Peyer's patch (tissue), 4 donors: ENCODE results near the gene MKNK1. TPM values are rescaled to one million over a fixed set of nuclear protein-coding genes. Genes with fewer than 3 reads are reported as not detected.

Experiments
- DNase-seq, 3 donors: peaks; one replicate each; pipeline ENCODE4 v3.0.0-alpha.2; 2017 to 2019
- H3K27ac ChIP-seq, 4 donors: fragments of 200-600 bp; sonication (generic); one replicate each; pipeline ENCODE4 v1.5.1; 2016 to 2019
- H3K27me3 ChIP-seq, 2 donors: fragments of 200-600 bp; sonication (generic); one replicate each; pipeline ENCODE4 v1.5.1; 2019
- H3K36me3 ChIP-seq, 3 donors: fragments of 200-600 bp; sonication (generic); one replicate each; pipeline ENCODE4 v1.5.1; 2016 to 2019
- H3K4me1 ChIP-seq, 4 donors: fragments of 200-600 bp; sonication (generic); one replicate each; pipeline ENCODE4 v1.5.1; 2016 to 2019
- H3K4me3 ChIP-seq, 4 donors: fragments of 200-600 bp; sonication (generic); 1 replicate in 3 of 4; 2 replicates in 1 of 4; pipeline ENCODE4 v1.5.1; 2016 to 2019; ENCODE audit warnings: mild to moderate bottlenecking in 1 of 4
- H3K9me3 ChIP-seq, 4 donors: fragments of 200-600 bp; sonication (generic); one replicate each; pipeline ENCODE4 v1.5.1; 2016 to 2019; ENCODE audit warnings: mild to moderate bottlenecking in 1 of 4
- CTCF ChIP-seq, 6 experiments: fragments of 450-650 bp in 4 of 6; fragments of 200-600 bp in 2 of 6; sonication (generic) in 1 of 6; IDR thresholded peaks; one replicate each; pipeline ENCODE4 v1.5.1; 2017 to 2019; ENCODE audit warnings: antibody characterized with exemption in 6 of 6, mild to moderate bottlenecking in 3 of 6, moderate library complexity in 1 of 6
- POLR2A ChIP-seq, 2 donors: fragments of 450-650 bp; IDR thresholded peaks; one replicate each; pipeline ENCODE4 v1.5.1; 2017; ENCODE audit warnings: antibody characterized with exemption in 2 of 2, mild to moderate bottlenecking in 2 of 2, moderate library complexity in 2 of 2
- total RNA-seq, 4 donors: library from RNA; depleted of rRNA; stranded (reverse); fragments of >200 nt; gene quantifications; one replicate each; pipeline ENCODE4 v1.1.0, GENCODE V29; 2016

The MKNK1 gene
- total RNA-seq, 4 donors from 2014 or later: 51.3 to 134 (median 94.2) TPM

GRCh38 chr1:46515576-46515975 lies 88.5 kb downstream of the MKNK1 start:
- H3K27ac ChIP-seq: no peak overlapping the region
- TF ChIP-seq POLR2A (IDR thresholded peaks at IDR 0.05): no peak
- TF ChIP-seq CTCF (IDR thresholded peaks at IDR 0.05): no peak
- H3K4me3 ChIP-seq: no peak overlapping the region
- H3K36me3 ChIP-seq: no peaks in the 10 kb centered on the region
- H3K4me1 ChIP-seq: peaks cover 0 to 9% (median 0%) of the 10 kb centered on the region in 4 donors
- H3K9me3 ChIP-seq: no peaks in the 10 kb centered on the region
- peak in 1 of 3 donors; percentile 39 for DNase-seq
- no peaks in the 10 kb centered on the region for H3K27me3 ChIP-seq

- TF ChIP-seq POLR2A (IDR thresholded peaks at IDR 0.05) (no peak), CTCF (IDR thresholded peaks at IDR 0.05) (no peak)
- Histone ChIP-seq H3K27ac (no peak overlapping the region), H3K36me3 (no peaks in the 10 kb centered on the region), H3K9me3 (no peaks in the 10 kb centered on the region), H3K4me1 (peaks cover 0 to 8% (median 0%) of the 10 kb centered on the region in 4 donors), H3K4me3 (no peak overlapping the region), H3K27me3 (no peaks in the 10 kb centered on the region)
- peak in 1 of 3 donors; percentile 39 for DNase-seq
Observed at GRCh38 chr1:46513536-46513935, 90.5 kb downstream of the MKNK1 start.

- Histone ChIP-seq H3K4me3 (no peak overlapping the region), H3K36me3 (no peaks in the 10 kb centered on the region), H3K27ac (no peak overlapping the region), H3K4me1 (peaks cover 0 to under 1% (median 0%) of the 10 kb centered on the region in 4 donors), H3K27me3 (no peaks in the 10 kb centered on the region), H3K9me3 (no peaks in the 10 kb centered on the region)
- TF ChIP-seq CTCF (IDR thresholded peaks at IDR 0.05) (no peak), POLR2A (IDR thresholded peaks at IDR 0.05) (no peak)
- DNase-seq: no peak
Observed at GRCh38 chr1:46512792-46513190, 91.3 kb downstream of the MKNK1 start.

GRCh38 chr1:46512135-46512791 lies 91.8 kb downstream of the MKNK1 start:
- no peak for TF ChIP-seq POLR2A (IDR thresholded peaks at IDR 0.05)
- no peak for TF ChIP-seq CTCF (IDR thresholded peaks at IDR 0.05)
- H3K9me3 ChIP-seq: no peaks in the 10 kb centered on the region
- no peaks in the 10 kb centered on the region for H3K27me3 ChIP-seq
- DNase-seq: peak in 1 of 3 donors; percentile 12
- H3K36me3 ChIP-seq: no peaks in the 10 kb centered on the region
- no peak overlapping the region for H3K4me3 ChIP-seq
- H3K27ac ChIP-seq: no peak overlapping the region
- H3K4me1 ChIP-seq: no peaks in the 10 kb centered on the region

- Histone ChIP-seq H3K4me3 (no peak overlapping the region), H3K4me1 (no peaks in the 10 kb centered on the region), H3K27ac (no peak overlapping the region), H3K9me3 (no peaks in the 10 kb centered on the region), H3K27me3 (no peaks in the 10 kb centered on the region), H3K36me3 (no peaks in the 10 kb centered on the region)
- no peak for TF ChIP-seq CTCF (IDR thresholded peaks at IDR 0.05)
- no peak for TF ChIP-seq POLR2A (IDR thresholded peaks at IDR 0.05)
- no peak for DNase-seq
Observed at GRCh38 chr1:46510998-46511365, 93.1 kb downstream of the MKNK1 start.
